AG04449 (cell line): ENCODE measurements around the gene C10orf105.
A peak's percentile ranks its signal among the peaks of the same experiment; 100 is the strongest.

Experiments used
- CTCF ChIA-PET: fragments of 350-600 bp; formaldehyde crosslinking; extraction: SDS; loops from one replicate; lab custom pipeline; 2021; ENCODE audit warnings: antibody characterized with exemption; lab: Yijun Ruan, JAX
- POLR2A ChIA-PET: fragments of 400-600, 350-600 bp; formaldehyde crosslinking; extraction: SDS; loops from one replicate; lab custom pipeline; 2020; ENCODE audit warnings: antibody characterized with exemption, inconsistent platforms; lab: Yijun Ruan, JAX
- DNase-seq: peaks from one replicate; pipeline ENCODE4 v3.0.0-alpha.2; 2010; ENCODE audit warnings: low read depth, low spot score
- H3K4me3 ChIP-seq: 2 replicates; pipeline ENCODE4 v1.5.1; 2011; ENCODE audit warnings: low read depth, mild to moderate bottlenecking, control low read depth, low read length
- TF ChIP-seq, protein P1 (sequence below): IDR thresholded peaks from one replicate; pipeline ENCODE4 v1.5.1; 2011; ENCODE audit warnings: mild to moderate bottlenecking, moderate library complexity, low read length, control low read depth, inconsistent platforms; ENCODE audit not compliant: insufficient read depth; ENCODE audit errors: missing control alignments

Gene C10orf105

DNA sequence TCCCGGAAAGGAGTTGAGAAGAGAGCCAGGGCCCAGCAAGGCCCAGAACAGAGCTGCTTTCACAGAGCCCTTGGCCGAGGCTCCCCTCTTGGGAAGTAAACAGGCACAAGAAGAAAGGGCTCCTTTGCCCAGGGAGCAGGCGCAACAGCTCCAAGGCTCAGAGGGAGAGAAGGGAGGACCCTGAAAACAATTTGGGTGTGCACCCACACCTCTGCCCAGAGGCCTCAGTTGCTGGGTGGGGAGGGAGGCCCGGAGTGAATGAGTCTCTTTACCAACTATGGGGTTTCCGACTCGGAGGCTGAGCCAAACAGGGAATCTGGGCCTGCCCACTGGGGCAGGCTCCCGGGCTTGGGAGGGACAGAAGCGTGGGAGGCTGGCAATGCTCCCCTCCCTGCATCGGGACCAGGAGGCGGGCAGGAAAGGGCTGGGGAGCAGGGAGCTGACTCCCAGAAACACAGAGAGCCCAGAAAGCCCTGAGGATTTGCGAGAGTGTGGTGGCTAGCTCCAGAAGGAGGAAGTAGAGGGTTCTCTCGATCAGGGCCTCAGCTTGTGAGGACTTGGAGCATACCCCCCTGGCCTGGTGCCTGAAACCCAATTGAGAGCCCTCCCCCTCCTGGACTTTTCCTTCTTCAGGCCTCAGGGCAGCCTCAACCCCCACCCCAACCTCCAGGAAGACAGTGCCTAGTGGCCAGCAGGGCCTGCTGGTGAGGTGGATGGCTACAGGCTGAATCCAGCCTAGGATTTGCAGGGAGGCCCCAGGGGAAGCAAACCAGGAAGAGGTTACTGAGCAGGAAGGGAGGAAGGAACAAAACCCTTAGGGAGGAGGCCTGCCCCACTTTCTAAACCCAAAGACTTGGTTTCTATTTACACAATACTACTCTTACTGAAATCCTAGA lies 6.2 kb downstream of the C10orf105 start:
- H3K4me3 ChIP-seq: no peak overlapping the region
- CTCF ChIA-PET: interaction anchor here (0.9 to 4.4 kb wide), 6 partner anchors 11 to 394 kb away, joined by 4 to 29 read pairs (median 10); partner anchors contain the start of genes SLC29A3 and VSIR
- TF ChIP-seq, protein P1, sequence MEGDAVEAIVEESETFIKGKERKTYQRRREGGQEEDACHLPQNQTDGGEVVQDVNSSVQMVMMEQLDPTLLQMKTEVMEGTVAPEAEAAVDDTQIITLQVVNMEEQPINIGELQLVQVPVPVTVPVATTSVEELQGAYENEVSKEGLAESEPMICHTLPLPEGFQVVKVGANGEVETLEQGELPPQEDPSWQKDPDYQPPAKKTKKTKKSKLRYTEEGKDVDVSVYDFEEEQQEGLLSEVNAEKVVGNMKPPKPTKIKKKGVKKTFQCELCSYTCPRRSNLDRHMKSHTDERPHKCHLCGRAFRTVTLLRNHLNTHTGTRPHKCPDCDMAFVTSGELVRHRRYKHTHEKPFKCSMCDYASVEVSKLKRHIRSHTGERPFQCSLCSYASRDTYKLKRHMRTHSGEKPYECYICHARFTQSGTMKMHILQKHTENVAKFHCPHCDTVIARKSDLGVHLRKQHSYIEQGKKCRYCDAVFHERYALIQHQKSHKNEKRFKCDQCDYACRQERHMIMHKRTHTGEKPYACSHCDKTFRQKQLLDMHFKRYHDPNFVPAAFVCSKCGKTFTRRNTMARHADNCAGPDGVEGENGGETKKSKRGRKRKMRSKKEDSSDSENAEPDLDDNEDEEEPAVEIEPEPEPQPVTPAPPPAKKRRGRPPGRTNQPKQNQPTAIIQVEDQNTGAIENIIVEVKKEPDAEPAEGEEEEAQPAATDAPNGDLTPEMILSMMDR: peak; percentile 20
- DNase-seq: peak; percentile 4
- POLR2A ChIA-PET: interaction anchor here (0.6 kb wide), 1 partner anchor 375 kb away, joined by 4 read pairs; no protein-coding TSS in a partner anchor

DNA sequence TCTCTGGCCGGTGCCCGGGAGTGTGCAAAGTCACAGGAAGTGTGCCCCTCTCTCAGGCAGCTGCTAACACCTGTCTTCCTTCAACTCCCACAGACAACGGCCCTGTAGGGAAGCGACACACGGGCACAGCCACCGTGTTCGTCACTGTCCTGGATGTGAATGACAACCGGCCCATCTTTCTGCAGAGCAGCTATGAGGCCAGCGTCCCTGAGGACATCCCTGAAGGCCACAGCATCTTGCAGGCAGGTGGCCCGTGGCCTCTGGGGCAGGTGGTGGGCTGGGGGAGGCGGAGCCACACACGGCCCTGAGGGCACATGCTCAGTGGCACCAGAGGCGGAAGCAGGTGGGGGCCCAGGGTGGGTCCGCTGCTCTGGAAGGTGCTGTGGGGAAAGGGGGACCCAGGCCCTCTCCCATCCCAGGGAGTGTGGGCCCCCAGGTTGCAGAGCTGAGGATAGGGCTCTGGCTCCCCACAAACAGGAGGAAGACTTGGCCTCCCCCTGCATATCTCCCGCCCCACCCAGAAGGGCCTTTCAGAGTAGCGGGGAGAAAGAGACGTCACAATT lies 6.9 kb downstream of the C10orf105 start:
- H3K4me3 ChIP-seq: no peak overlapping the region
- DNase-seq: no peak
- TF ChIP-seq, protein P1: no peak
- CTCF ChIA-PET: interaction anchor here (0.9 to 4.4 kb wide), 7 partner anchors 10 to 393 kb away, joined by 4 to 29 read pairs (median 8); partner anchors contain the start of genes SLC29A3 and VSIR
- POLR2A ChIA-PET: interaction anchor here (0.6 kb wide), 1 partner anchor 374 kb away, joined by 4 read pairs; no protein-coding TSS in a partner anchor

DNA sequence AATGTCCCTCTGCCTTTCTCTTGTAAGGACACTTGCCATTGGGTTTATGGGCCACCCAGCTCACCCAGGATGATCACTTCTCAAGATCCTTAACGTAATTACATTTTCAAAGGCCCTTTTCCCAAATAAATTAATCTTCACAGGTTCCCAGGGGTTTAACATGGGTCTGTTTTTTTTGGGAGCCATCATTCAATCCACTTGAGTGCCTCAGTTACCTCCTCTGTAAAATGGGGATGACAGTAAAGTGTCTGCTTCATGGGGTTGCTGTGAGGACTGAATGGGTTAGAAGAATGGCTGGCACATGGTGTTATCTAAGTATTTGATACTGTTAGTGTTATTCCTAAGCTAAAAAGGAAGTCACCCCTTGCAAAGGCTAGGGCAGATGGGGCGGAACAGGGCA lies 7.4 kb downstream of the C10orf105 start:
- CTCF ChIA-PET: interaction anchor here (1.2 to 4.4 kb wide), 8 partner anchors 10 to 396 kb away, joined by 3 to 29 read pairs (median 7); partner anchors contain the start of genes SLC29A3 and VSIR
- no peak for DNase-seq
- TF ChIP-seq, protein P1: no peak
- POLR2A ChIA-PET: no interaction called here
- H3K4me3 ChIP-seq: no peak overlapping the region

DNA sequence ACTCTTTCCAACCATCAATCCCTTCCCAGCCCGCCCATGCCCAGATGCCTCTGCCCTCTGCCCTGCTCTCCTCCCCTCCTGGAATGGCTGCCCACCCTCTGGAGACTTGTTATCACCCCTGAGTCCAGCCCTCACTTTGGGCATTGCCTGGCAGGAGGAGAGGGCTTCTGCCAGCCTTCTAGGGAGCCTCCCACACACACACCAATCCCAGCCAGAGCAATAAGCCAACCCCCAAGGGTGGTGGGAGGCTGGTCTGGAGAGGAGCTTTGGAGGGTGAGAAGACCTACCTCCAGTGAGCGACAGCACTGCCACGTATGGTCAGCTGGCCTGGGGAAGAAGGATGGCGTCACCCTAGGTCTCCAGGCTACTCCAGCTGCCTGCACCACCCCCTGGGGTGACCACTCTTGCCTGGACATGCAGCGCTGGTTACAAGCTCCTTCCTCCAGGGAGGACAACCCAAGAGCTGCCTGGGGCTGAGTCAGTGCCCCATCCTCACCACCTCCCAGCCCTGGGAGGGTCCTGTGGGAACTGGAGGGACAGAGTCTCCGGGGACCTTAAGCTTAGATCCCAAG lies 8.4 kb downstream of the C10orf105 start:
- ChIA-PET CTCF (interaction anchor here (0.9 to 4.4 kb wide), 9 partner anchors 12 to 407 kb away, joined by 3 to 29 read pairs (median 5); partner anchors contain the start of genes SLC29A3 and VSIR), POLR2A (interaction anchor here (0.6 kb wide), 1 partner anchor 34 kb away, joined by 3 read pairs; no protein-coding TSS in a partner anchor)
- TF ChIP-seq, protein P1: no peak

DNA sequence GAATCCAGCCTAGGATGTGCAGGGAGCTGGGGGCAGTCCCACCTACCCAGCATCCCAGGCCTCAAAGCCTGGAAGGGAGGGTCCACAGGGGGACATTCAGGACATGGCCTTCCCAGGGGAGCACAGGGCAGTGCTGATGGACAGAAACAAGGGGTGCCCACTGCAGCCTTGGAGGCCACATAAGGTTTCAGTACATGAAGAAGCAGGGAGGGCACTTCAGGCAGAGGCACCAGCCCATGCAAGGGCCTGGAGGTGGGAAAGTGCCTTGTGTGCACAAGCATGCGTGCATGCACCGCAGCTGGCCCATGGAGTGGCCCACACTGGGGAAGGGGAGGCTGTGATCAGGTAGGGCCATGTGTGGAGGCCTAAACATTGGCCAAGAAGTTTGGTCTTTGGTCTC lies 9.1 kb downstream of the C10orf105 start:
- POLR2A ChIA-PET: no interaction called here
- TF ChIP-seq, protein P1: no peak
- H3K4me3 ChIP-seq: no peak overlapping the region
- CTCF ChIA-PET: interaction anchor here (0.9 to 4.4 kb wide), 3 partner anchors 15 to 407 kb away, joined by 3 to 29 read pairs (median 8); partner anchors contain the start of gene VSIR
- DNase-seq: no peak

More for the DNA sequence above, 8.4 kb downstream of the C10orf105 start:
- no peak for DNase-seq
- no peak overlapping the region for H3K4me3 ChIP-seq
